ENCODE data around the gene HERPUD1.

The HERPUD1 gene

DNA sequence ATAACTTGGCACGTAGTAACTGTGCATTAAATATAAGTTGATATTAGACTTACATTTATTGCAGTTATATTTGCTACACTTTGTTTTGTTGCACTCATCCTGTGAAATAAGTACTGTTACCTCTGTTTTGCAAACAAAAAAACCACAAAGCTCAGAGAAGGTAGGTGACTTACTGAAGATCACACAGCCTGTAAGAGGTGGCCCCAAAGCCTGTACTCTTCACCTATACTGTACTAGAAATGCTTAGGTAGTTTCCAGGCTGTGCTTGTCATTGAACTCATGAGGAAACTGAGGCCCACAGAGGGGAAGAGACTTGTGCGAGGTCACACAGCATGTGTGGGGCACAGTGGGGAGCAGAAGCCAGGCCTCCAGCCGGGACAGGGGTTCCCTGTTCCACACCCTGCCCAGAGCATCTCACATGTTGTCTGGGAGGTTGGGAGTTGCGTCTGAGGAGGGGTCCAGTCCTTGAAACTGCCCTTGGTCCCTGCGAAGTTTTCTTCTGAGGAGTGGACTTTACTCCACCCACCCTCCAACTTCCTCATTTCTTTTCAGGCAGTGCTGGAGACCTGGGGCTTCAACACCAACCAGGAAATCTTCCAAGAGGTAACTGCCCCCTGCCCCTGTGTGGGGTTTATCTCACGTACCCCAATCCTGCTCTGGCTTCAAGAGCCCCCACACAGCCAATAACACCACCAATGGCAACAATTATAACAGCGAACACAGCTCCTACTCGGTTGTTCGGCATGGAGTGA, 42.8 kb downstream of the HERPUD1 start:
- H3K27ac ChIP-seq (ENCODE audit: low read depth, low read length) = no peak overlapping the region

DNA sequence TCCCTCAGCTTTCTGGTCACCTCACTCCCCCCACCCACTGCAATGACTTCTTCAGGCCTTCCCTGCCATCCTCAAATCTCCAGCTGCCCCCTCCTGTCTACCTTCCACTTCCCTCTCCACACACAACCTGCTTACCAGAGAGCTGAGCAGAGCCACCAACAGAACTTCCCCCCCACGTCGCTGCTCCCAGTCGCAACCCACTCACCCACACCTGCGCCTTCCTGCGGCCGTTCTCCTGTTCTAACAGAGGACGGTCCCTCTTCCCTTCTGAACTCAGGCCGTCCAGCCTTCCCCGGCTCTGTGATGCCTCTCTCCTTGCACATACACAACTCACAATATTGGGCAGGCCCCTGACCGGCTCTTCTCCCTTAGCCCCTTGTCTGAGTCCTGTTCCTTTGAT, 43.8 kb downstream of the HERPUD1 start:
- no peak overlapping the region for H3K4me3 ChIP-seq (ENCODE audit: low read depth, low read length)
- H3K9ac ChIP-seq (ENCODE audit: low read depth, low read length) = no peak overlapping the region
- H3K27ac ChIP-seq (ENCODE audit: low read depth, low read length) = no peak overlapping the region
- H3K9me3 ChIP-seq (ENCODE audit: control insufficient read depth, insufficient read depth, low read length) = no peaks in the 10 kb centered on the region
- H3K36me3 ChIP-seq (ENCODE audit: control insufficient read depth, insufficient read depth, low read length) = no peaks in the 10 kb centered on the region
- no peaks in the 10 kb centered on the region for H3K4me1 ChIP-seq (ENCODE audit: control insufficient read depth, insufficient read depth, low read length)
- H3K27me3 ChIP-seq (ENCODE audit: control insufficient read depth, insufficient read depth, low read length) = no peaks in the 10 kb centered on the region

More for the DNA sequence above, 42.8 kb downstream of the HERPUD1 start:
- no peaks in the 10 kb centered on the region for H3K36me3 ChIP-seq (ENCODE audit: control insufficient read depth, insufficient read depth, low read length)
- H3K27me3 ChIP-seq (ENCODE audit: control insufficient read depth, insufficient read depth, low read length) = no peaks in the 10 kb centered on the region
- H3K4me3 ChIP-seq (ENCODE audit: low read depth, low read length) = no peak overlapping the region
- H3K4me1 ChIP-seq (ENCODE audit: control insufficient read depth, insufficient read depth, low read length) = no peaks in the 10 kb centered on the region
- H3K9me3 ChIP-seq (ENCODE audit: control insufficient read depth, insufficient read depth, low read length) = no peaks in the 10 kb centered on the region
- no peak overlapping the region for H3K9ac ChIP-seq (ENCODE audit: low read depth, low read length)

DNA sequence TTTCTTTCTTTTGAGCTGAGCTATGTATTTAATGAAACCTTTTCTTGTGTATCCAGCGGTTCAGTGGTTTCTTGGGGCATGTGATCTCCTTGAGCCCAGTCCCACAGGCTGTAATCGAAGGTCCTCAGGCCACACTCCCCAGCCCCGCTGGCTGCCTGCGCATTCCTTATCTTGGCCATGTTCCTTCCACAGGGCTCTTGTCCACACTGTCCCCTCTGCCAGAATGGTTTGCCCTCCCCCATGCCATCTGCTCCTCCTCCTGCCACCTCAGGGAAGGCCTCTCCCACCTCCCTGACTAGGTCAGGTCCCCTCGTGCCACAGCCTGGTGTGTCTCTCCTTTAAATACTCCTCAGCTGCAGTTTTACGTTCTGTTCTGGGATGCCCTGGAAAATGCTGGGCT, 45.3 kb downstream of the HERPUD1 start:
- Histone ChIP-seq H3K4me3 (ENCODE audit: low read depth, low read length) (no peak overlapping the region), H3K36me3 (ENCODE audit: control insufficient read depth, insufficient read depth, low read length) (no peaks in the 10 kb centered on the region), H3K9ac (ENCODE audit: low read depth, low read length) (no peak overlapping the region), H3K9me3 (ENCODE audit: control insufficient read depth, insufficient read depth, low read length) (no peaks in the 10 kb centered on the region), H3K27me3 (ENCODE audit: control insufficient read depth, insufficient read depth, low read length) (no peaks in the 10 kb centered on the region), H3K27ac (ENCODE audit: low read depth, low read length) (no peak overlapping the region), H3K4me1 (ENCODE audit: control insufficient read depth, insufficient read depth, low read length) (no peaks in the 10 kb centered on the region)

DNA sequence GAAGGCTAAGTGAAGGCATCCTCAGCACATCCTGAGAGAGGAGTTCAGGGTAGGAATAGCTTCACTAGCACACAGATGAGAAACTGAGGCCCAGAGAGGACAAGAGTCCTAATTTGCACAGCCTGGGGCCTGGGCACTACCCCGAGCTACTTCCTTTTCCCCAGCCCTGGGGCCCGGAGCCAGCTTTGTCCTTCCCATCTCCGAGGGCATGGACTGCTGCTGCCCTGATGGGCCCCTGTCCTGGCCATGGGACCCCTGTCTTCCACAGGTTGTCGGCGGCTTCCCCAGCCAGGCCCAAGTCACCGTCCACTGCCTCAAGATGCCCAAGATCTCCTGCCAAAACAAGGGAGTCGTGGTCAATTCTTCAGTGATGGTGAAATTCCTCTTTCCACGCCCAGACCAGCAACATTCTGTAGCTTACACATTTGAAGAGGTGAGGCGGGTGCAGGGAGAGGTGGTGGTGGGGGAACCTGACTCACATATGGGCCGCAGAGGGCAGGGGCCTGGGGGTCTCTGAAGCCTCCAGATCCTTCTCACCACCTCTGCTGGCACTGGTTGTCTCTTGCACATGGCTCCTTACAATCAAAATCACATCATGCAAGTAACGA, 46.0 kb downstream of the HERPUD1 start:
- no peak overlapping the region for H3K9ac ChIP-seq (ENCODE audit: low read depth, low read length)
- no peaks in the 10 kb centered on the region for H3K36me3 ChIP-seq (ENCODE audit: control insufficient read depth, insufficient read depth, low read length)
- no peak overlapping the region for H3K27ac ChIP-seq (ENCODE audit: low read depth, low read length)
- H3K9me3 ChIP-seq (ENCODE audit: control insufficient read depth, insufficient read depth, low read length) = no peaks in the 10 kb centered on the region
- H3K27me3 ChIP-seq (ENCODE audit: control insufficient read depth, insufficient read depth, low read length) = no peaks in the 10 kb centered on the region
- no peak overlapping the region for H3K4me3 ChIP-seq (ENCODE audit: low read depth, low read length)
- no peaks in the 10 kb centered on the region for H3K4me1 ChIP-seq (ENCODE audit: control insufficient read depth, insufficient read depth, low read length)

DNA sequence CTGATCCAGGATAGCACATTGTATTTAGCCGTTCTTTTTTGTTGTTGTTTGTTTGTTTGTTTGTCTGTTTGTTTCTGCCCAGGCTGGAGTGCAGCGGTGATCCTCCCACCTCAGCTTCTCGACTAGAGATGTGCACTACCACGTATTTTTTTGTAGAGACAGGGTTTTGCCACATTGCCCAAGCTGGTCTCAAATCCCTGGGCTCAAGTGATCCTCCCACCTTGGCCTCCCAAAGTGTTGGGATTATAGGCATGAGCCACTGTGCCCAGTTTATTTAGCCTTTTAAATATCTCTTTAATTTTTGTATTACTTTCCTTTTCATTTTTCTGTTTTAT, 48.2 kb downstream of the HERPUD1 start:
- H3K36me3 ChIP-seq (ENCODE audit: control insufficient read depth, insufficient read depth, low read length) = no peaks in the 10 kb centered on the region
- no peaks in the 10 kb centered on the region for H3K27me3 ChIP-seq (ENCODE audit: control insufficient read depth, insufficient read depth, low read length)
- H3K27ac ChIP-seq (ENCODE audit: low read depth, low read length) = no peak overlapping the region
- H3K9me3 ChIP-seq (ENCODE audit: control insufficient read depth, insufficient read depth, low read length) = no peaks in the 10 kb centered on the region
- no peak overlapping the region for H3K9ac ChIP-seq (ENCODE audit: low read depth, low read length)
- no peaks in the 10 kb centered on the region for H3K4me1 ChIP-seq (ENCODE audit: control insufficient read depth, insufficient read depth, low read length)
- no peak overlapping the region for H3K4me3 ChIP-seq (ENCODE audit: low read depth, low read length)

DNA sequence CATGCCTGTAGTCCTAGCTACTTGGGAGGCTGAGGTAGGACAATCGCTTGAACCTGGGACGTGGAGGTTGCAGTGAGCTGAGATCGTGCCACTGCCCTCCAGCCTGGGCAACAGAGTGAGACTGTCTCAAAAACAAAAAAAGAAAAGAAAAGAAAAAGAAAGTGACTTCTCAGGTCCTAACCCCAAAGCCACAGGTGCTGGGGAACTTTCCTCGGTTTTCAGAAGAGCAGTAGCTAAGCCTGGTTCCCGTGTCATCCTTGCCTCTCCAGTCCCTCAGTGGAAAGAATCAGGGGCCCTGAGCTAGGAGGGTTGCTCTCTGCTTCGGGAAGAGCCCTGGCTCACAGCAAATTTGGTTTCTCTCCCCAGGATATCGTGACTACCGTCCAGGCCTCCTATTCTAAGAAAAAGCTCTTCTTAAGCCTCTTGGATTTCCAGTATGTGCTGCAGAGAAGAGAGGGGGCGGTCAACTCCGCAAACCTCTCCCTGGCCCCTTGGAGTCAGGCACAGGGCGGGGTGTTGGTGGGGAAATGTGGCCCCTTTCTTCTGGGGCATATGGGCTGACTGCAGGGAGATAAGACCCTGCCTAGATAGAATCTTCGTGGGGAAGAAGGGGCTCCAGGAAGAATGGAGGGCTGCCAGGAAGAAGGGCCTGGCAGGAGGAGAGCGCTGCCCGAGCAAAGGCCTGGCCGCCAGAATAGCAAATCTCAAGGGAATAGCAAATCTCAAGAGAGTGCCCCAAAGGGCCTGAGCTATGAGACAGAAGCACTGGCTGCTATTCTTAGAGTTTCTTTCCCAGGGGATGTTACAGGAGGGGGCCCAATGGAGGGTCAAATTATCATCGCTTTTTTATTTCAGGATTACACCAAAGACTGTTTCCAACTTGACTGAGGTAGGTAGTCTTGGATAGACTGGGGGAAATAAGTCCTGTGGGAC, 49.1 kb downstream of the HERPUD1 start:
- Histone ChIP-seq H3K27ac (ENCODE audit: low read depth, low read length) (no peak overlapping the region), H3K4me1 (ENCODE audit: control insufficient read depth, insufficient read depth, low read length) (no peaks in the 10 kb centered on the region), H3K36me3 (ENCODE audit: control insufficient read depth, insufficient read depth, low read length) (no peaks in the 10 kb centered on the region), H3K4me3 (ENCODE audit: low read depth, low read length) (no peak overlapping the region), H3K9me3 (ENCODE audit: control insufficient read depth, insufficient read depth, low read length) (no peaks in the 10 kb centered on the region), H3K9ac (ENCODE audit: low read depth, low read length) (no peak overlapping the region), H3K27me3 (ENCODE audit: control insufficient read depth, insufficient read depth, low read length) (no peaks in the 10 kb centered on the region)

DNA sequence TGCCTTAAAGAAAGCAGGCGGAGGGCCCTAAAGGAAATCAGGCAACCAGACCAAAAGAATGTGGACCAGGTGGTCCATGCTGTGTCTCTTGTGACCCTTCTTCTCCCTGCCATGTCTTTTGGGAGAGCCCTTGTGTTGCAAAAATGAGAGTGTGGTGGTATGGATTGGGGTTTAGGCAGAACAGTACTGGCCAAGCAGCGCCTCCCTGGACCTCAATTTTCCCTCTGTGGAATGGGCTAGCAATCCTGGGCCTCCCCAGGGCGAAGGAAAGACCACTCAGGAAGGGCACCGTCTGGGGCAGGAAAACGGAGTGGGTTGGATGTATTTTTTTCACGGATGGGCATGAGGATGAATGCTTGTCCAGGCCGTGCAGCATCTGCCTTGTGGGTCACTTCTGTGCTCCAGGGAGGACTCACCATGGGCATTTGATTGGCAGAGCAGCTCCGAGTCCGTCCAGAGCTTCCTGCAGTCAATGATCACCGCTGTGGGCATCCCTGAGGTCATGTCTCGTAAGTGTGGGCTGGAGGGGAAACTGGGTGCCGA, 49.9 kb downstream of the HERPUD1 start:
- no peaks in the 10 kb centered on the region for H3K27me3 ChIP-seq (ENCODE audit: control insufficient read depth, insufficient read depth, low read length)
- H3K9me3 ChIP-seq (ENCODE audit: control insufficient read depth, insufficient read depth, low read length) = no peaks in the 10 kb centered on the region
- H3K9ac ChIP-seq (ENCODE audit: low read depth, low read length) = no peak overlapping the region
- no peak overlapping the region for H3K4me3 ChIP-seq (ENCODE audit: low read depth, low read length)
- no peaks in the 10 kb centered on the region for H3K4me1 ChIP-seq (ENCODE audit: control insufficient read depth, insufficient read depth, low read length)
- H3K27ac ChIP-seq (ENCODE audit: low read depth, low read length) = no peak overlapping the region
- H3K36me3 ChIP-seq (ENCODE audit: control insufficient read depth, insufficient read depth, low read length) = no peaks in the 10 kb centered on the region

DNA sequence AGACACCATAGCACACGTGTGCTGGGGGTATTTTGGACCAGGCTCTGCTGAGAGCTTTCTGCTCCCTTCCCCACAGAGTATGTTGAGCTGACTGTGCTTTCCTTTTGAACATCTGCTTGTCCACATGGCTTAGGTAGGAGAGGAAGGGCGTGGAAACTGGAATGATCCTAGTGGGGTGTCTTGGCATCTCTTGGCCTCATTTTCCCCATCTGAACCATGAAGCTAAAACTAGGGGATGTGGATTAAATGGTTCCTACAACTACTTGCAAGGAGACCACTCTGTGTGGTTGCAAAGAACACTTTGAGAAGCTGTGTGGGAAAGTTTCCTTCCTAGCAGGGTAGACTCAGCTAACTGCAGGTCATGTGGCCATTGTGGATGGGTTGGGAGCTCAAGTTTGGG, 50.8 kb downstream of the HERPUD1 start:
- Histone ChIP-seq H3K4me3 (ENCODE audit: low read depth, low read length) (no peak overlapping the region), H3K9ac (ENCODE audit: low read depth, low read length) (no peak overlapping the region), H3K27ac (ENCODE audit: low read depth, low read length) (no peak overlapping the region), H3K9me3 (ENCODE audit: control insufficient read depth, insufficient read depth, low read length) (no peaks in the 10 kb centered on the region), H3K36me3 (ENCODE audit: control insufficient read depth, insufficient read depth, low read length) (no peaks in the 10 kb centered on the region), H3K4me1 (ENCODE audit: control insufficient read depth, insufficient read depth, low read length) (no peaks in the 10 kb centered on the region), H3K27me3 (ENCODE audit: control insufficient read depth, insufficient read depth, low read length) (0 out of 2 replicates have a peak, but pooled peaks cover 2% of the 10 kb centered on the region)

DNA sequence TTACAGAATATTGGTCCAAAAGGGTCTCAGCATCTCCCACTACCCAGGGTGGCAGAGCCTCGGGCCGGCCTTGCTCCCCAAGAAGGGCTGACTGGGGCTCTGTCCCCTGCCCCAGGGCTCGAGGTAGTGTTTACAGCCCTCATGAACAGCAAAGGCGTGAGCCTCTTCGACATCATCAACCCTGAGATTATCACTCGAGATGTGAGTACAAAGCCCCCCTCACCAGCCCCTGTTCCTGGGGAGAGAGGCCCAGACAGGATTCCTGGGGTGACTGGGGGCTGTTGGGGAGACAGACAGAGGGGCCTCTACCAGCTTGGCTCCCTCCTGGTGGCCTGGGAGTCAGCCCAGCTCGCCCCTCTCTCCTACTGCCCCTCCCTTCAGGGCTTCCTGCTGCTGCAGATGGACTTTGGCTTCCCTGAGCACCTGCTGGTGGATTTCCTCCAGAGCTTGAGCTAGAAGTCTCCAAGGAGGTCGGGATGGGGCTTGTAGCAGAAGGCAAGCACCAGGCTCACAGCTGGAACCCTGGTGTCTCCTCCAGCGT, 51.3 kb downstream of the HERPUD1 start:
- H3K27me3 ChIP-seq (ENCODE audit: control insufficient read depth, insufficient read depth, low read length) = peaks cover 8% of the 10 kb centered on the region
- no peak overlapping the region for H3K4me3 ChIP-seq (ENCODE audit: low read depth, low read length)
- H3K27ac ChIP-seq (ENCODE audit: low read depth, low read length) = no peak overlapping the region
- H3K4me1 ChIP-seq (ENCODE audit: control insufficient read depth, insufficient read depth, low read length) = no peaks in the 10 kb centered on the region
- no peaks in the 10 kb centered on the region for H3K9me3 ChIP-seq (ENCODE audit: control insufficient read depth, insufficient read depth, low read length)
- H3K9ac ChIP-seq (ENCODE audit: low read depth, low read length) = no peak overlapping the region
- no peaks in the 10 kb centered on the region for H3K36me3 ChIP-seq (ENCODE audit: control insufficient read depth, insufficient read depth, low read length)

DNA sequence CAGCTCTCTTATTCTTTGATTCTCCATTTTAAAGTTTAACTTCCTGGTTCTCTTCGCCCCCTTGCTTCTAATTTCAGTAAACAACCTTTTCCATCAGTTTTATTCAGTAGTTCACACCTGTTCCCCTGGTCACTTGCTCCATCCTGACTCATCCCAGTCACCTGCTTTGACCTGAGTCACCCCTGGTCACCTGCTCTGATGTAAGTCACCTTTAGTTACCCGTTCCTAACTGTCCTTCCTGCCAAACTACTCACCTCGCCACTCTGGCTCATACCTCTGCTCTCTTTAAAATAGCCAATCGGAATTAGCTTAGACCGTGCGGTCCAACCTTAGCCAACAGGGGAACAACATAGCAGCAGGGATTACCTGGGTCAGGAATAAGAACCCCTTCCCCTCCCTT, 52.7 kb downstream of the HERPUD1 start:
- H3K27me3 ChIP-seq (ENCODE audit: control insufficient read depth, insufficient read depth, low read length) = peaks cover 21% of the 10 kb centered on the region
- no peaks in the 10 kb centered on the region for H3K9me3 ChIP-seq (ENCODE audit: control insufficient read depth, insufficient read depth, low read length)
- no peaks in the 10 kb centered on the region for H3K4me1 ChIP-seq (ENCODE audit: control insufficient read depth, insufficient read depth, low read length)
- H3K36me3 ChIP-seq (ENCODE audit: control insufficient read depth, insufficient read depth, low read length) = no peaks in the 10 kb centered on the region
- H3K9ac ChIP-seq (ENCODE audit: low read depth, low read length) = no peak overlapping the region
- H3K27ac ChIP-seq (ENCODE audit: low read depth, low read length) = no peak overlapping the region
- H3K4me3 ChIP-seq (ENCODE audit: low read depth, low read length) = no peak overlapping the region
